ENCODE data around the gene HAUS8.
"Not testable (repeated sequence)": the region's sequence is repeated elsewhere in the genome, so short reads cannot be mapped to it uniquely, and the experiment has no call there.

Gene HAUS8

GRCh38 chr19:17021328-17021727 lies 53.9 kb downstream of the HAUS8 start:
- no peak overlapping the region for H3K4me3 ChIP-seq (ENCODE audit: insufficient read depth, low read length, poor library complexity, severe bottlenecking)

DNA sequence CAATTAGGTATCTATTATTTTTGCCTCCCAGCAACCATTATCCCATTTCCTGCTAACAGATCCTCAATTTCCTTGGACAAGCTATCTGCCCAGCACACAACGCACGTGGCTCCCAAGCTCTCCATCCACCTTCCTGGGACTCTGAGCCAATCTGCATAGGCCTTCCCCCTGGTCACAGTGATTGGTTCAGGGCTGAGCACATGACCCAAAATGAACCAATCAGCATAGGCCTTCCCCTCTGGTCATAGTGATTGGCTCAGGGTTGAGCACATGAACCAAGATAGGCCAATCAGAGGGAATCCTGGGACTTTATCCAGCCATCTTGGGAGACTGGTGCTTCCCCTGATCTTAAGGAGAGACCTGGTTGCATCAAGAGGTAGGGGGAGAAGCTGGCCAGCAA lies 54.4 kb downstream of the HAUS8 start:
- Histone ChIP-seq H3K9ac (ENCODE audit: low read length) (no peak overlapping the region), H3K79me2 (ENCODE audit: insufficient read depth, low read length) (no peaks in the 10 kb centered on the region), H3K27me3 (ENCODE audit: low read length) (no peaks in the 10 kb centered on the region), H3F3A (ENCODE audit: insufficient read depth) (no peaks in the 10 kb centered on the region), H3K4me3 (ENCODE audit: insufficient read depth, low read length, poor library complexity, severe bottlenecking) (no peak overlapping the region), H3K9me3 (ENCODE audit: insufficient read depth, low read length) (no peaks in the 10 kb centered on the region), H3K9me2 (replicated peaks; ENCODE audit: insufficient read depth, low read length) (no peaks in the 10 kb centered on the region), H4K20me1 (ENCODE audit: low read depth, low read length) (no peaks in the 10 kb centered on the region), H3K27ac (ENCODE audit: low read depth, low read length) (no peak overlapping the region), H3K36me3 (ENCODE audit: low read length) (no peaks in the 10 kb centered on the region), H2AFZ (ENCODE audit: low read depth, low read length, severe bottlenecking) (no peak overlapping the region), H3K4me2 (ENCODE audit: low read depth, low read length, poor library complexity, severe bottlenecking) (no peak overlapping the region)
- TF ChIP-seq EZH2phosphoT487 (conservative IDR thresholded peaks at IDR 0.05; ENCODE audit: low read length): no peak
- no peak for TF ChIP-seq CTCF (IDR thresholded peaks at IDR 0.05; ENCODE audit: insufficient read depth, low read length, poor library complexity, severe bottlenecking)

More at GRCh38 chr19:17021328-17021727, 53.9 kb downstream of the HAUS8 start:
- Histone ChIP-seq H3K9me3 (ENCODE audit: insufficient read depth, low read length) (no peaks in the 10 kb centered on the region), H4K20me1 (ENCODE audit: low read depth, low read length) (no peaks in the 10 kb centered on the region), H3K27ac (ENCODE audit: low read depth, low read length) (no peak overlapping the region), H3K79me2 (ENCODE audit: insufficient read depth, low read length) (no peaks in the 10 kb centered on the region), H3K9me2 (replicated peaks; ENCODE audit: insufficient read depth, low read length) (no peaks in the 10 kb centered on the region), H3K9ac (ENCODE audit: low read length) (no peak overlapping the region), H3K36me3 (ENCODE audit: low read length) (no peaks in the 10 kb centered on the region), H3K27me3 (ENCODE audit: low read length) (no peaks in the 10 kb centered on the region), H3F3A (ENCODE audit: insufficient read depth) (no peaks in the 10 kb centered on the region), H3K4me2 (ENCODE audit: low read depth, low read length, poor library complexity, severe bottlenecking) (no peak overlapping the region), H2AFZ (ENCODE audit: low read depth, low read length, severe bottlenecking) (no peak overlapping the region)
- no peak for TF ChIP-seq CTCF (IDR thresholded peaks at IDR 0.05; ENCODE audit: insufficient read depth, low read length, poor library complexity, severe bottlenecking)
- TF ChIP-seq EZH2phosphoT487 (conservative IDR thresholded peaks at IDR 0.05; ENCODE audit: low read length): no peak

DNA sequence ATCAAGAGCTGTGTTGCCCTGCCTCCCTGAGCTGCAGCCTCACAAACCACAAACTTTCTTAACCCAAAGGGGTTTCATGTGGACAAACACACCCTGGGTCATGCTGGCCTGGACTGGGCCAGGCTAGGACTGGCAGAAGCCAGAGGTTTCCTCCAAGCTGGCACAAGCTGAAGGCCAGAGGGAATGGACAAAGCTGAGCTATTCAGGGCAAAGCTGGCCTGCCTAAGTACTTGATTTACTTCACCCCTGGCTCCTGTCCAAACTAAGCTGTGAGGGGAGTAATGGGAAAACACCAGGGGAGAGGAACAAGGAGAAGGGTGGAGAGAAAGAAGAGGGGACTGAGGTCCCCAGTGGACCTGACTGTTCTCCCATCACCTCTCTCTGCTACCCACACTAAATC lies 54.9 kb downstream of the HAUS8 start:
- no peak for TF ChIP-seq CTCF (IDR thresholded peaks at IDR 0.05; ENCODE audit: insufficient read depth, low read length, poor library complexity, severe bottlenecking)
- no peak for TF ChIP-seq EZH2phosphoT487 (conservative IDR thresholded peaks at IDR 0.05; ENCODE audit: low read length)
- H3K9me3 ChIP-seq (ENCODE audit: insufficient read depth, low read length): no peaks in the 10 kb centered on the region
- no peak overlapping the region for H3K4me2 ChIP-seq (ENCODE audit: low read depth, low read length, poor library complexity, severe bottlenecking)
- no peak overlapping the region for H2AFZ ChIP-seq (ENCODE audit: low read depth, low read length, severe bottlenecking)
- no peaks in the 10 kb centered on the region for H3F3A ChIP-seq (ENCODE audit: insufficient read depth)
- no peak overlapping the region for H3K4me3 ChIP-seq (ENCODE audit: insufficient read depth, low read length, poor library complexity, severe bottlenecking)
- H3K36me3 ChIP-seq (ENCODE audit: low read length): no peaks in the 10 kb centered on the region
- H3K27ac ChIP-seq (ENCODE audit: low read depth, low read length): no peak overlapping the region
- H3K9ac ChIP-seq (ENCODE audit: low read length): no peak overlapping the region
- H3K79me2 ChIP-seq (ENCODE audit: insufficient read depth, low read length): no peaks in the 10 kb centered on the region
- H3K9me2 ChIP-seq (replicated peaks; ENCODE audit: insufficient read depth, low read length): no peaks in the 10 kb centered on the region
- no peaks in the 10 kb centered on the region for H3K27me3 ChIP-seq (ENCODE audit: low read length)
- no peaks in the 10 kb centered on the region for H4K20me1 ChIP-seq (ENCODE audit: low read depth, low read length)

DNA sequence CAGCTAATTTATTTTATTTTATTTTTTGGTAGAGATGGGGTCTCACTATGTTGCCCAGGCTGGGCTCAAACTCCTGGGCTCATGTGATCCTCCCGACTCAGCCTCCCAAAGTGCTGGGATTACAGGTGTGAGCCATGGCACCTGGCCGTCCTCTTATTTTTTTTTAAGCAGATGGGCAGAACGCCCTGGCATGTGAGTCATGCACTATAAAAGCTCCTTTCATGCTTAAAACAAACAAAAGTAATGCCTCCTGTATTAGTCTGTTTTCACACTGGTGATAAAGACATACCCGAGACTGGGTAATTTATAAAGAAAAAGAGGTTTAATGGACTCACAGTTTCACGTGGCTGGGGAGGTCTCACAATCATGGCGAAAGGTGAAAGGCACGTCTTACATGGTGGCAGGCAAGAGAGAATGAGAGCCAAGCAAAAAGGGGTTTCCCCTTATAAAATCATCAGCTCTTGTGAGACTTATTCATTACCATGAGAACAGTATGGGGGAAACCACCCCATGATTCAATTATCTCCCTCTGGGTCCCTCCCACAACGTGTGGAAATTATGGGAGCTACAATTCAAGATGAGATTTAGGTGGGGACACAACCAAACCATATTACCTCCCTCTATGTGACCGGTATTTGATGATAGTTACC lies 60.9 kb downstream of the HAUS8 start:
- not testable (repeated sequence) for H3K4me3 ChIP-seq (ENCODE audit: insufficient read depth, low read length, poor library complexity, severe bottlenecking); H3K27me3 ChIP-seq (ENCODE audit: low read length); H3K4me2 ChIP-seq (ENCODE audit: low read depth, low read length, poor library complexity, severe bottlenecking); H3F3A ChIP-seq (ENCODE audit: insufficient read depth); H3K9me2 ChIP-seq (replicated peaks; ENCODE audit: insufficient read depth, low read length); H3K9ac ChIP-seq (ENCODE audit: low read length); H3K36me3 ChIP-seq (ENCODE audit: low read length); H3K79me2 ChIP-seq (ENCODE audit: insufficient read depth, low read length); H3K9me3 ChIP-seq (ENCODE audit: insufficient read depth, low read length); H2AFZ ChIP-seq (ENCODE audit: low read depth, low read length, severe bottlenecking); H4K20me1 ChIP-seq (ENCODE audit: low read depth, low read length); H3K27ac ChIP-seq (ENCODE audit: low read depth, low read length)
